GM21515 (cell line): Measurements from ENCODE around the gene SLC6A13.
"Not testable (repeated sequence)": the region's sequence is repeated elsewhere in the genome, so short reads cannot be mapped to it uniquely, and the experiment has no call there.

ENCODE experiments used
- ATAC-seq: cut with Tn5 transposase; IDR thresholded peaks from one replicate; pipeline ENCODE4 v1.9.1; 2021; ENCODE audit not compliant: unreplicated experiment

The SLC6A13 gene

GRCh38 chr12:202081-202731 is 60.4 kb downstream of the SLC6A13 start:
- no peak for ATAC-seq

- ATAC-seq, result no peak
These were observed 61.3 kb downstream of the SLC6A13 start for GRCh38 chr12:201361-201760.

DNA sequence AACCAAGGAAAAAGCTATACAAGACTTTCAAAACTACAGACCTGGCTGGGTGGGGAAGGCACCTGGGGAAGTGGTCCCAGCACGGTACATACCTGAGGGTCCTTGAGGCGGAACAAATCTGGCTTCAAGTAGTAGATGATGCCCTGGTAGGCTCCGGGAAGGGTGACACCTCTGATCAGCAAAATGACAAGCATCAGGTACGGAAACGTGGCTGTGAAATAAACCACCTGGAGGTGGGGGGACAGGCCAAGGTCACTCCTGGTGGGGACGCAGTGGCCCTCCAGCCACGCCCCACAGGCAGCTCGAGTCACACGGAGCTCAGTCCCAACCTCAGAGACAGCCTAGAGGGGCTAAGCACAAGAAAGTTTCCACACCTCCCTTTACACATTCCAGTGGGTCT is 63.9 kb downstream of the SLC6A13 start:
- ATAC-seq, result no peak

DNA sequence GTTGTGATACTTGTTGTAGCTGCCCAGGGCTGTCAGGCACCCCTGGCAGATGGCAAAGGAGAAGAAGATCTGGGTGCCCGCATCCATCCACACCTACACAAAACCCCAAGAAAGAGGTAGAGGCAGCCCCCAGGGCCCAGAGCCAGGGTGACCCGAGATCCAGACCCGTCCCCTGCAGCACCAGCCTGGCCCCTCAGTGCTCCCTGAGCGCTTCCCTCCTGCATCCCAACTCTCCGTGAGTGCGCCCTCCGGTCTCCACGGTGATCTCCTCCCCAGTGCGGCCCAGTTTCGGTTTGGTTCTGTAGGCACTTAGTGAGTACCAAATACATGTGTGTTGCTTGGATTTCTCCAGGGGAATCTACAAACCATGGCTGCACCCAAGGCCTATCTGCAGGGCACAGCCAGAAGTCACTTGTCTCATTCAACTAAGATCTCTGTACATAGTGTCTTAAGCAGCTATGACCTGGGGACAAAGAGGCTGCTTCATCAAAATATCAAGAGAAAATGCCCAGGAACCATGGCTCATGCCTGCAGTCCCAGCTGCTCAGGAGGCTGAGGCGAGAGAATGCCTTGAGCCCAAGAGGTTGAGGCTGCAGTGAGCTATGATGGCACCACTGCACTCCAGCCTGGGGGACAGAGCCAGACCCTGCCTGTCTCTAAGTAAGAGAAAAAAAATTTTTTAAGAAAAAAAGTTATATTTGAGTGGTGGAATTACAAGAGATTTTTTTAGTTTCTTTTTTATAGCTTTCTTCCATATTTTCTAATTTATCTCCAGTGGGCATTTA is 64.5 kb downstream of the SLC6A13 start:
- no peak for ATAC-seq

DNA sequence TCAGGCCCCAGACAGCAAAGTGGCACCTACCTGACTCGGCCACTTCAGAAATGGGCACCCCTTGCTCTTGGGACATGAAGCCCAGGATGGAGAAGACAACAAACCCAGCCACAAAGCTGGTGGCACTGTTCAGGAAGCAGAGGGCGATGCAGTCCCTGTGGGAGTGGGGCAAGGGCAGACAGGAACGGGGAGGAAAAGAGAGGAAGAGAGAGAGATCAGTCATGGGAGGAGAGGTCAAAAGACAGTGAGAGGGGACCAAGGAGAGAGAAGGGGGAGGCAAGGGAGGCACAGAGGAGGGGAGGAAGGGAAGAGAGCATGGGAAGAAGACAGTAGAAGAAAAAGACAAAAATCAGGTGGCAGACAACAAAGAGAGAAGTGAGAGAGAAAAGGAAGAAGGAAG is 65.3 kb downstream of the SLC6A13 start:
- no peak for ATAC-seq

- no peak for ATAC-seq
These were observed 66.2 kb downstream of the SLC6A13 start for GRCh38 chr12:196436-196835.

GRCh38 chr12:195951-196350 is 66.7 kb downstream of the SLC6A13 start:
- ATAC-seq, result no peak

DNA sequence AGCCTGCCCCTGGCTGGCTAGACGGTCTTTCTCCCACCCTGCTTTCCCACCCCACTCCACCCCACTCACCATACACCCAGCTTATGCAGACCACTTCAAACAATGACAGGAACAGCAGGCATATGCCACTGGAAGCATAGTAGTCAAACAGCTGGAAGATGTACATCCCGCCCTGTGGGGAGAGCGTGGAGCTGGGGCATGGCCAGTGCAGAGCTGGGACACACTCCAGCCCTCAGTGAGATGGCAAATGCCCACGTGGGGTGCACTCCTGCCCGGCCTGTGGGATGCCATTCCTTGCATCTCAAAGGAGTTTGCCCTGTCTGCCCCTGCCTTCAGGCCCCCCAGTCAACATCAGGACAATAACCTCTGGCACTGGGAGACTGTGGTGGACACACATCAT is 67.5 kb downstream of the SLC6A13 start:
- no peak for ATAC-seq

DNA sequence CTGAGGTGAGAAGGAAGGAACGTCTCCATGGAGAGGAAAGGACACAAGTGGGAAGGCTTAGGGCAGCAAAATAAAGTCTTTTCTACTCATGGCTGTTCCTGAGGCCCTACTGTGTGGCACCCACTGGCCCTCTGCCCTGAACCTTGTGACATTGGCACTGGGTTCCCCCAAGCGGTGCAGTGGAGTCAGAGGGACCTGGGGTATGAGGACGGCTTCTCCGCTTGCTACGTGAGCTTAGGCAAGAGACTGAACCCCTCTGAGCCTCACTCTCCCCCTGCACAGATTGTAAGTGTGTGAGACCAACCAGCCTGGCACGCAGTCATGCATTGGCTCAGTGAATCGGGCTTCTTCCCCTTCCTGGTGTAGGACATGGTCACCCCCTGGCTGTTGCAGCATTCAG is 68.4 kb downstream of the SLC6A13 start:
- no peak for ATAC-seq

DNA sequence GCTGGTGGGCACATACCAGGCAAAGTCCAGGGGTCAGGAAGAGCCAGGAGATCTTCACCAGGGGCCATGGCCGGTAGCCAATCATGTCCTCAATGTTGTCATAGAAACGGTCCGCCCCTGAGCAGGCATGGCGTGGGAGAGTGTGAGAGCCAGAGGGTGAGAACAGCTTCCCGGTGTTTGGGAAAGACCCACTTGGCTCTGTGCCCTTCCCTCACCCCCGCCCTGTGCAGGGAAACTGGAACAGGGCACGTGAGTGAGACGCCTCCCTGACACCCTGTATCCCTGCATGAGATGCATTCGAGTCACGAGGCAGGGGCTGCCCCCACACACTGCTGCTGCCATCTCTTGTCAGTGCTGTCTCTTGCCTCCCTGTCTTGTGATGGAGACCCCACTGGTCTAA is 69.4 kb downstream of the SLC6A13 start:
- no peak for ATAC-seq

- ATAC-seq, result no peak
These were observed 71.1 kb downstream of the SLC6A13 start for GRCh38 chr12:191541-191940.

DNA sequence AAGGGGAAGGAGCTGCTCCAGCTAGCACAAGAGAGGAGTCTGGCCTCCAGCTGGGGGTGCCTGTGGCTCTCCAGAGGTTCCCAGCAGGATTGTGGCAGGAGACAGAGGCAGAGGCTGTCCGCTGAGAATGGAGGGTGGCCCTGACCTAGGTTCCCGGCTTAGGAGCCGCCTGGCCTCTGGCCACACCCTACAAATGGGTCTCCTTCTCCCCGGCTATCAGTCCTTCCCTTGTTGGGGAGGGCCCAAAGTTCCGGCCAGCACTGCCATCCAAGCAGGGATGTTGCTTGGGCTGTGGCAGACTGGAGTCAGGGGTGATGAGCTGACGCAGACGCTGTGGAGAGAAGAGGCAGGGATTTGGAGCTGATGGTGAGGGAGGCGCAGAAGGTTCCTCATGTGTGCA is 71.8 kb downstream of the SLC6A13 start:
- ATAC-seq, result no peak

GRCh38 chr12:189622-189962 is 73.0 kb downstream of the SLC6A13 start:
- no peak for ATAC-seq

DNA sequence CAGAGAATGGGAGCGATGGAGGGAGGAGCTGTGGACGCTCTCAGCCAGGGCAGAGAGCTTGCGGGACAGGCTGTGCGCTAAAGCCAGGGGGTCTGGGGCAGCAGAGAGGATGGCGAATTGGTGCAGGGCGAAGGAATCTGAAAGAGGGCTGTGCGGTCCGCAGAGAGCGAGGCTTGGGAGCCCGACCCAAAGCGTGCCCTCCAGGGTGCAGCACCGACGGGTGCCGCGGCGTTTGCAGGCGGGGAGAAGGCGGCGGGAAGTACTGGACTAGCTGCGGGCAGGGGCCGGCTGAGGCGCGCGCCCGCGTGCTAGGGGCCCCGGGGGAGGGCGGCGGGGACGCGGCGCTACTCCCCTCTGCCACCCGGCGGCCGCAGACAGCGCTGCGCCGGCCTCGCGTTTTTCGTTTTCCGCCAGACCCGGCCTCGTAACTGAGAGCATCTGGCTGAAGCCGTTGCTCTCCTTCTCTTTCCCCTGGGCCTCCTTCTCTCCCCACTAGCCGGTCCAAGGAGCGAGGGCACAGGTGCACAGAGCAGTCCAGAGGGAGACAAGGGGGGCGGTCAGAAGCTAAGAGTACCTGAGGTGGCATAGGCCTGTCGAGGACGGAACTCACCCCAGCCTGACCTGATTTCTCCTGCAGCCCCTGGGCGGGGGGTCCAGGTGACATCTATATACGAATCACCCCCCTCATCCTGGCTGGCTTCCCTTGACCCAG is 73.6 kb downstream of the SLC6A13 start:
- no peak for ATAC-seq

- not testable (repeated sequence) for ATAC-seq
These were observed 74.4 kb downstream of the SLC6A13 start for GRCh38 chr12:187986-188909.

DNA sequence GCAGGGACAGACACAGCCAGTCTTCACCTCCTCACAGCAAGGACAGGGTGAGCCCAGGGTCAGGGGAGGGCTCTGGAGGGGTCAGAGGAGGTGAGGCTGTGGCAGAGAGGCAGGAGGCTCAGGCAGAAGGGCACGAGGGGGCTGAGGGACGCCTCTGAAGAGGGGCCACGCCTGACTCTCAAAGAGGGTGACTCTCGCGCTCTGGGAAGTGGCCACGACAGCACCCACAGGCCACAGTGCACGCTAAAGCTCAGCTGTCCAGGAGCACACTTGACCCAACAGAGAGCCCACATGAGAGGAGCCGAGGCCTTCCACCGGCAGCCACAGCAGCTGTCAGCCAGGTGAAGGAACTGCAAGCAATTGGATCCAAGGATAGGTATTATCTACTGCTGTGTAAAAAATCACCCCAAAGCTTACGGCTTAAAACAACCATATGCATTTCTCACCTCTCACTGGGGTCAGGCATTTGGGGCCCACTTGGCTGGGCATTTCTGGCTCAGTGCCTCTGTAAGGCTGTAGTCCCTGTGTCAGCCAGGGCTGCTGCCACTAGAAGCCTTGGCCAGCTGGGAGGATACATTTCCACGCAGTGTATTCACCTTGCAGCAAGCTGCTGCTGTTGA is 76.5 kb downstream of the SLC6A13 start:
- ATAC-seq, result no peak

DNA sequence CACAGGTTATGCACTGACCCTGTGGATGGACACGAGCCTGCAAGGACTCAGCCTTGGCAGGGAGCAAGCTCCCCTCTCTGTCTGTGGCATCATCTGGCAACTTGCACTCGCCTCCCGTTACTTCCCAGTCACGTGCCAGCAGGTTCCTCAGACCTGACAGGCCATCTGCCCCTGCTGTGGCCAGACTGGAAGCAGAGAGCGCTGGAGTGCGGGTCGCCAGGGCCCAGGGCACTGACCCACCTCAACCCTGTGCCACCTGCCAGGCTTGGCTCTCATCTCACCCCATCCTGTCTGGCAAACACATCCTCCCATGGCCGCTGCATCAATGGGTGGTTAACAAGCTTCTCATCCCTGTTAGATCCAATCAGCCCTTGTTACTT is 77.1 kb downstream of the SLC6A13 start:
- ATAC-seq, result no peak

DNA sequence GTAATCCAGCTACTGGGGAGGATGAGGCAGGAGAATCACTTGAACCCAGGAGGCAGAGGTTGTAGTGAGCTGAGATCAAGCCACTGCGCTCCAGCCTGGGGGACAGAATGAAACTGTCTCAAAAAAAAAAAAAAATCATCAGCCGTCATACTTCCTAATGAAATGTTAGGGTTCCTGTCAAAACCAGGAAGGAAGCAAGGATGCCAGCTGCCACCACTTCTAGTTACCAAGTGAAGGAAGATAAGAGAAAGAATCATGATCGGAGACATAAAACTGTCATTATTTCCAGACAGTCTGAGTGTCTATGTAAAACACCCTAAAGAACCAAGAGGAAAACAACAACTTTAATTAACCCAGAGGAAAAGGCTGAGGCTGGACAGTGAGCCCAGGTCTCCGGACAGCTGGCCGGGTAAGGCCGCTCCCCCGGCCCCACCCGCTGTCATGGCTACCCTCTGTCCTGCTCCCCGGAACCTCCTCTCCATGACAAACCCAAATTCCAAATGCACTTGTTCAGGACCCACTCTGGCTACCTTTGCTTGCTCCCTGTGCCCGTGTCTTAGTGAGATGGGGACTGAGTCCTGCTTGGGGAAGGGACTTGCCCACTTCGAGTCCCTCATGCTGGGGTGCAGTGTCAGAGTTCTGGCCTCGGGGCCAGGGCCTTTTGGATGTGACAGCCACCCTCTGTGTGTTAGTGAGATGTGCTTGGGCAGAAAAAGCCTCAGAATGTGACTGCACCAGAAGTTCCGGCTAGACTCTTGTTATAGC is 77.6 kb downstream of the SLC6A13 start:
- no peak for ATAC-seq

DNA sequence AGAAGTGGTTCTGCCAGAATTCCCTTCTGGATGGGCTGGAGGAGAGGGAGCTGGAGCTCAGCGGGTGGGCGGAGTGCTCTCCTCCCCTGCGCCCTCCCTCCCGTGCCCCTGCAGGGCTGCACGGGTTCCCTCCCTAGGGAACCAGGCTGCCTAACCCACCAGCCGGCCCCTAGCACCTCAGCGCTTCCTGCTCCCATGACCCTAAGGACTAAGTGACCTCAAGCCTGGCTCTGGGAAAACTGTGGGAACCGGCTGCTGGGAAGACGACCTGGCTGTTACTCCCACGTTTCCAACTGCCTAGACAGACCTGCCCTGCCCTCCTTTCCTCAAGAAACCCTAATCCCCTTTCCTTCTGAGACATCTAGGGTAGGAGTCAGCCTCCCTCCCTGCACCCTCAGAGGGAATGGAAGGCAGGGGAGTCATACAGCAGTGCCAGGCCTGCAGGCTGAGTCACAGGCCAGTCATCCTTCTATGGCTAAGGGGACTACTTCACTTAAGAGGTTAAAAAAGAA is 80.2 kb downstream of the SLC6A13 start:
- no peak for ATAC-seq

- no peak for ATAC-seq
These were observed 80.7 kb downstream of the SLC6A13 start for GRCh38 chr12:181921-182320.
